Esophagus mucosa (tissue), 1 donor: ENCODE data around the gene DCAF5. TPM values are rescaled to one million over a fixed set of nuclear protein-coding genes. Genes with fewer than 3 reads are reported as not detected.
"Not testable (repeated sequence)": the region's sequence is repeated elsewhere in the genome, so short reads cannot be mapped to it uniquely, and the experiment has no call there.

ENCODE experiments used
- ATAC-seq: fragments of 200-7000 bp; cut with Tn5 transposase; one replicate; pipeline ENCODE4 v1.9.1; 2020
- total RNA-seq: library from RNA; stranded (reverse); gene quantifications from one replicate; pipeline ENCODE4 v1.2.4, GENCODE V29; 2023
- donor health status: DM: yes; HTN: yes; CAD: no.

The DCAF5 gene, protein sequence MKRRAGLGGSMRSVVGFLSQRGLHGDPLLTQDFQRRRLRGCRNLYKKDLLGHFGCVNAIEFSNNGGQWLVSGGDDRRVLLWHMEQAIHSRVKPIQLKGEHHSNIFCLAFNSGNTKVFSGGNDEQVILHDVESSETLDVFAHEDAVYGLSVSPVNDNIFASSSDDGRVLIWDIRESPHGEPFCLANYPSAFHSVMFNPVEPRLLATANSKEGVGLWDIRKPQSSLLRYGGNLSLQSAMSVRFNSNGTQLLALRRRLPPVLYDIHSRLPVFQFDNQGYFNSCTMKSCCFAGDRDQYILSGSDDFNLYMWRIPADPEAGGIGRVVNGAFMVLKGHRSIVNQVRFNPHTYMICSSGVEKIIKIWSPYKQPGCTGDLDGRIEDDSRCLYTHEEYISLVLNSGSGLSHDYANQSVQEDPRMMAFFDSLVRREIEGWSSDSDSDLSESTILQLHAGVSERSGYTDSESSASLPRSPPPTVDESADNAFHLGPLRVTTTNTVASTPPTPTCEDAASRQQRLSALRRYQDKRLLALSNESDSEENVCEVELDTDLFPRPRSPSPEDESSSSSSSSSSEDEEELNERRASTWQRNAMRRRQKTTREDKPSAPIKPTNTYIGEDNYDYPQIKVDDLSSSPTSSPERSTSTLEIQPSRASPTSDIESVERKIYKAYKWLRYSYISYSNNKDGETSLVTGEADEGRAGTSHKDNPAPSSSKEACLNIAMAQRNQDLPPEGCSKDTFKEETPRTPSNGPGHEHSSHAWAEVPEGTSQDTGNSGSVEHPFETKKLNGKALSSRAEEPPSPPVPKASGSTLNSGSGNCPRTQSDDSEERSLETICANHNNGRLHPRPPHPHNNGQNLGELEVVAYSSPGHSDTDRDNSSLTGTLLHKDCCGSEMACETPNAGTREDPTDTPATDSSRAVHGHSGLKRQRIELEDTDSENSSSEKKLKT
- total RNA-seq, result 28.1 TPM

DNA sequence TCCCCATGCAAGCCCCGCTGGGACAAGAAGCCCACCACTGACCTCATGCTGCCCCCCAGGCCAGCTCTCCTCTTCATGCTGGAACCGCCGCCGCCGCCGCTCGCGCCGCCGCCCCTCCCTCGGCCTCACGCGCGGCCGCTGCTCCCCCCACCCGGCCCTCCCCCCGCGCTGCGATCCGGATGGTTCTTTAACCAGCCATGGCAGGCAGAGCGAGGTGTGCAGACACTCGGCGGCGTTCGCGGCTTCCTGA, at the start of gene DCAF5:
TSS of gene DCAF5 (minus strand) at position 218 of the 250 bp plus-strand sequence. CDS start at position 77, 141 bp downstream.
- peak; percentile 95 for ATAC-seq

DNA sequence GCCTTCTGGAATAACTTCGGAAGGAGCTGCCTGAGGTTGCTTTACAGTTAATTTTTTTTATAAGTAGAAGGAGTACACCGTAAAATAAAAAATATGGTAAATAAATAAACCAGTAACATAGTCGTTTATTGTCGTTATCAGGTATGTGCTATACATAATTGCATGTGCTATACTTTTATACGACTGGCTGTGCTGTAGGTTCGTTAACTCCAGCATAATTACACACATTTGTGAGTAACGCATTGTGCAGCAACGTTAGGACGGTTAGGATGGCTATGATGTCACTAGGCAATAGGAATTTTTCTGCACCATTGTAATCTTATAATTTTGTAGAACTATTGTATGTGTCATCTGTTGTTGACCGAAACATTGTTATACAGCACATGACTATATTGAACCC, 46.9 kb upstream of the DCAF5 start:
- no peak for ATAC-seq

DNA sequence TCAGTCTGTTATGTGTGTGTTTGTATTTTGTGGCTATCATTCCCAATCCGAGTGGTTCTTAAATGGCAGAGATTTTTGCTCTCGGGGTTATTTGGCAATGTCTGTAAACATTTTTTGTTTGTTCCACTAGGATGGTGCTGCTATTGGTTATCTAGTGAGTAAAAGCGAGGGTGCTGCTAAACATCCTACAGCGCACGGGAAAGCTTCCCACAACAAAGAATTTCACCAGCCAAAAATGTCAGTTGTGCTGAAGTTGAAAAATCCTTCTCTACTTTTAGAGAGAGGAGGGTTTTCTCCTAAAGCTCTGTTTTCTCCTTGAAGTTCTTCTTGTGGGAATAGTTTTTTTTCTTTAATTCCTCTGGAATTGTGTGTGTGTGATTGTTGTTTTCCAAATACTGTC, 40.8 kb upstream of the DCAF5 start:
- ATAC-seq, result no peak

DNA sequence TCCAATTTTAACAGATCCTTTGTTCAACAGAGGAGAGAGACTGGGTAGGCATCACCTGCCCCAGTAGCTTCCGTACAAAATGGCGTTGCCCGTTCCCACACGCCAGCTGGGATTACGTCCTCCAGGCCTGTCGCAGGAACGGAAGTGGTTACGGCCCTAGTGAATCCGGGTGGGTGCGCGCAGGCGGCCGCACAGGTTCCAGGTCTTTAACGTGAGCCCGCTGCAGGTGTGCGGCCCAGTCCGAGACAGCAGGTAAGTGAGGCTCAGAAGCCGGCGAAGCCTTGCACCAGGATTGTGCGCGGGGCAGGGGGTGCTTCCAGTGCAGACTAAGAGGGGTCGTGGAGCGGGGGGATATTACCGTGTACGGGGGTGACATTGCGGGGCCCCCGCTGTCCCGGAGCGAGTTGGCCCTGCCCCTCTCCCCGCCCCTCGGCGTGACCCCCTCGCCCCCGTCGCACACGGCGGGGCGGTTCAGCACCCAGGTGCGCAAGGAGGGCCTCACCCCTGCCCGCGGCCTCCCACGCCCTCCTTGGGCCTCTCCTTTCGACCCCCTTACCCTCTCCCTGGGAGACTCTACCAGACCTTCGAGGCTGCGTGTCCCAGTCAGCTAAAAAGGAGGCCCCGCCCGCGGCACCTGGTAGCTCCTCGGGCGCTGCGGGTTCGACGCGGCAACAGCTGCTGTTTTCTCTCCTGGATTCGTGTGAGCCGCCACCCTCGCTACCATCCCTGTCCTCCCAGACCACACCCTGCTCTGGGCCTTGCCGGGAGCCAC, 38.6 kb upstream of the DCAF5 start, which contains the start of gene EXD2:
TSS of gene EXD2 (plus strand) at position 159 of the 772 bp plus-strand sequence. CDS start 17,973 bp downstream, outside the sequence.
- ATAC-seq, result peak; percentile 97

DNA sequence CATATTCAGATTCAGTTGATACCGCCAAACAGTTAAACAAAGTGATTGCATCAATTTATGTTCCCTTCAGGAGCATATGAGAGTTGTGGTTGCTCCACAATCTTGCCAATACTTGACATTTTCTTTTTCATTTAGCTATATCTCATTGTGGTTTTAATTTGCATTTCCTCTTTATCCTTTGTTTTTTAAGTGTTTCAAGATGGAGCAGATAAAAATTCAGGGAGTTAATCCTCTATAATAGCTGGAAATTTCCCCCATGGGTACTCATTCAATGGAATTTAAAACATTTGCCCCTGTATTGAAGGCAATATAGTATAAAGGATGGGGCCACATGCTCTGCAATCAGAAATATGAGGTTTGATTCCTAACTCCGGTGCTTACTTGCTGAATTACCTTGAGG, 37.3 kb upstream of the DCAF5 start:
- no peak for ATAC-seq

DNA sequence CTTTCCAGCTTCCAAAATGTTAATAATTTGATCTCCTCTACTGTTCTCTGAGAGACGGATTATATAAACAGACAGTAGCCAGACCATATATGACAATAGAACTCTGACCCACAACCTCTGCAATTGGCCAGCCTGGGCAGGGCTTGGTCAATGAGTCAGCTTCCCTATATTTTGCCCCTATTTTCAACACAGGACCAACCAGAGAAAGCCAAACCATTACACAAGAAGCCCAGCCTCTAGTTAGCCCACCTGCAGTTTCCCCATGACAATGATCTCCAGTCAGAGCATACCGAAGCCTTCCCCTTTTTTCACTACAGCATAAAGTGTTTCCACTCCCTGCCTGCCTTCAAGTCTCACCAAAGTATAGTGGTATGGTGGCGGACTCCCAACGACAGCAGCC, 30.8 kb upstream of the DCAF5 start:
- ATAC-seq, result no peak

DNA sequence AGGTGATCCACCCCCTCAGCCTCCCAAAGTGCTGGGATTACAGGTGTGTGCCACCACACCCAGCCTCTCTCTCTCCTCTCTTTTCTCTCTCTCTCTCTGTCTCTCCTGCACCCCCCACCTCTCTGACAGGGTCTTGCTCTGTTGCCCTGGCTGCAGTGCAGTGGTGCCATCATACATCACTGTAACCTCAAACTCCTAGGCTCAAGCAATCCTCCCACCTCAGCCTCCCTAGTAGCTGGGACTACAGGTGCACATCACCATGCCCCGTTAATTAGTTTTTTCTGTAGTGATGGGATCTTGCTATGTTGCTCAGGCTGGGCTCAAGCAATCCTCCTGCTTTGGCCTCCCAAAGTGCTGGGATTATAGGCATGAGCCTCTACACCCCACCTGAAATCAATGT, 29.7 kb upstream of the DCAF5 start:
- ATAC-seq, result not testable (repeated sequence)

DNA sequence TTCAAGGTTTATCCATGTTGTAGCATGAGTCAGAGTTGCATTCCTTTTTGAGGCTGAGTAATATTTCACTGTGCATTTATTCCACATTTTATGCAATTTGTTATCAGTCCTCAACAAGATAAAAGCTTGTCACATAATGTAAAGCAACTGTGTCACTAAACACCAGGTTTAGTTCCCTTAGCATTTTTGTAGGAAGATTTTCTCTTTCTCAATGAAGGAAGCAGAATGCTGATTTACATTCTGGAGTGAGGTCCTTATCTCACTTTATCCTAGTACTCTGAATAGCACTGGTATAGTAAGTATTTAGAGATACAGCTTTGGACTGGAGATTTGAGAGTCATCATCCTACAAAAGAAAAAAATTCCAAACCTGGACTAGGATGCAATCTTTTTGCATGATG, 28.6 kb upstream of the DCAF5 start:
- ATAC-seq, result no peak

DNA sequence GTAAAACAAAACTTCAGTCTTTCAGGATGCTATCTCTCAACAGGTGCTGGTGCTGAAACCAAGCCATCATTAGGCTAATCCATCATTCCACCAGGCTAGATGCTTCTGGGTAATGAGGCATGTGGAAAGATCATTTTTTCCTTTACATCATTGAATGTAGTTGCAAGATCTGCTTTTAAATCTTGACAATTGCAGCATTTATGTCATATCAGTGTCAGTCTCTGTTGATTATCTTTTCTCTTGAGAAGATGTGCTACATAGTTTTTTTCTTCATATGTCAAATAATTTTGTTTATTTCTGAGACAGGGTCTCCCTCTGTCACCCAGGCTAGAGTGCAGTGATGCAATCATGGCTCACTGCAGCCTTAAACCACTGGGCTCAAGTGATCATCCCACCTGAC, 22.2 kb upstream of the DCAF5 start:
- ATAC-seq, result no peak

DNA sequence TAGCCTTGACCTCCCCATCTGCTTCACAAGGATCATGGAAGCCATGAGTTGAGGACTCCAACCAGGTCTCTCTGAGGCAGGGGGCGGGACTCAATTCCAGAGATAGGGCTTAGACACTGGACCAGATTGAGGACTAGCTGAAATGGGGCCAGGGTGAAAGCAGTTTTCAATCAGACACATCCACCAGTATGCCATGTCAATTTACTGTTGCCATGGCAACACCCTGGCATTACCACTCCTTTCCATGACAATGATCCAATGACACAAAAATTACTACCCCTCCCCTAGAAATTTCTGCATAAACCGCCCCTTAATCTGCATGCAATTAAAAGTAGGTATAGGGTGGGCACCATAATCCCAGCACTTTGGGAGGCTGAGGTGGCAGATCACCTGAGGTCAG, 18.6 kb upstream of the DCAF5 start:
- ATAC-seq, result no peak

DNA sequence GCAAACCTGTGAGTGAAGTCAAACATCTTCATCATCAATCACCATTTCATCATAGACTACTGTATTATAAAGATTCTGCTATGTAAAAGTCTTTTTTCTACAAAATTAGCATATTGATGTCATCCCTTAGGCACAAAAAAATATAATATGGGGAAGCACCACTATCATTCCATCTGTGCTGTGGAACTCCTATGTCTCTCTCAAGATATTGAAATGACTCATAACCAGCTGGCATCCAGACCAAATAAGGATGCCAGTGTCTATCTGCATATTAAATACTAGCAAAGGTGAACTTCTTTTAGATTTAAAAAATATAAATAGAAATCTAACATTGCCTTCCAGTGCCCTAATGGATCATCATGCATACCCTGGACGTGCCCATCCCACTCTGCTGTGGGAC, 17.9 kb upstream of the DCAF5 start:
- no peak for ATAC-seq

DNA sequence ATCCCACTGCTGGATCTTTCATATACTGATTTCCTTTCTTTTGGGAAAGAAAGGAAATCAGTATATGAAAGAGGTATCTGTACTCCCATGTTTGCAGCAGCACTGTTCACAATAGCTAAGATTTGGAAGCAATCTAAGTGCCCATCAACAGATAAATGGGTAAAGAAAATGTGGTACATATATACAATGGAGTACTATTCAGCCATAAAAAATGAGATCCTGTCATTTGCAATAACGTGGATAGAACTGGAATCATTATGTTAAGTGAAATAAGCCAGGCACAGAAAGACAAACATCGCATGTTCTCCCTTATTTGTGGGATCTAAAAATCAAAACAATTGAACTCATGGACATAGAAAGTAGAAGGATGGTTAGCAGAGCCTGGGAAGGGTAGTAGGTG, 12.9 kb upstream of the DCAF5 start:
- not testable (repeated sequence) for ATAC-seq

DNA sequence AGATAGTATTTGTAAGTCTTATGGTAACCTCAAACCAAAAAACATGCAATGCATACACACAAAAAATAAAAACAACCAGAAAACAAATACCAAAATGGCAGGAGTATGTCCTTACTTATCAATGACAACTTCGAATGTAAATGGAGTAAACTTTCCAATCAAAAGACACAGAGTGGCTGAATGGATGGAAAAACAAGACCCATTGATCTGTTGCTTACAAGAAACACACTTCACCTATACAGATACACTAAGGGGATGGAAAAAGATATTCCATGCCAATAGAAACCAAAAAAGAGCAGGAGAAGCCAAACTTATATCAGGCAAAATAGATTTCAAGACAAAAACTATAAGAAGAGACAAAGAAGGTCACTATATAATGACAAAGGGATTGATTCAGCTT, 8.7 kb upstream of the DCAF5 start:
- no peak for ATAC-seq

DNA sequence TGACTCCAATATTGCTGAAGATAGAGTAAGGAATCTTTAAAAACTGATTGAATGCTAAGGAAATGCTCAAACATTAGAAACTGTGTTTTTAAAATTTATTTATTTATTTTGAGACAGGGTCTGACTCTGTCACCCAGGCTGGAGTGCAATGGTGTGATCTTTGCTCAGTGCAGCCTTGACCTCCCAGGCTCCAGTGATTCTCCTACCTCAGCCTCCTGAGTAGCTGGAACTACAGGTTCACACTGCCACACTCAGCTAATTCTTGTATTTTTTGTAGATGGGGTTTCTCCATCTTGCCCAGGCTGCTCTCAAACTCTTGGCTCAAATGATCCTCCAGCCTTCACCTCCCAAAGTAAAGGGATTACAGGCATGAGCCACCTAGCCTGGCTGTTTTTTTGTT, 3.3 kb upstream of the DCAF5 start:
- ATAC-seq, result no peak

DNA sequence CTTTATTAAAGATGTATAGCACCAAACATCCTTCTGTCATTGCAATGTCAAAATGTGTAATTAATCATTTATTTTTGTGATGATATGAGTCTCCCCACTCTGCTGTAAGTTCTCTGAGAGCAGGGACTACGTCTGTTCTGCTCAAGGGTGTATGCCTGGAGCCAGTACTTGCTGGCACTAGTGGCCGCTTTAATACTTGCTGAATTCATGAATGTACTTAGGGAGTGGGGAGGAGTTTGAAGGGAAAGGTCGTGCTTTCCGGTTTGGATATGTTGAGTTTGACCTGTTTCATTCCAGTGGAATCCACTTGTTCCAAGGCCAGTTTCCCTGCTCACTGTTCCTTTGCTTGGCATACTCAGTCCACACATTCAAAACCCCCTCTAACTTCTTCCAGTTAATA, 1.9 kb upstream of the DCAF5 start:
- ATAC-seq, result no peak

DNA sequence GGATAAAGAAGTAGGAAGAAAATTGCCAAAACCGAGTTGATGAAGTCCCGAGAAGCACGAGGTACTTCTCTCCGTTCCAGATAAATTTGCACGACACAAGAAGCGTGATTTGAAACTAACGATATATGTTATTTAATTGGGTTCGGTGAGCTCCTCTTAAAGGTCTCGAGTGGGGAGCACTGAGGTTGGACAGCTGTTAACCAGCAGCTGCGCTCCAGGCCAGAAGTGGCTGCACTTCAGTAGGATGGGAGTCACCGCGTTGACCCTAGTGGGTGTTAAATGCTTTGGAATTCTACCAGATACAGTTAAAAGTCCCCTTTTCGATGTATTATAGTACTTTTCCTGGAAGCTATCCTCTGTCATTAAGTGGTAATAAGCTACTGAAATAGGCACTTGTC, 953 bp upstream of the DCAF5 start:
- no peak for ATAC-seq

DNA sequence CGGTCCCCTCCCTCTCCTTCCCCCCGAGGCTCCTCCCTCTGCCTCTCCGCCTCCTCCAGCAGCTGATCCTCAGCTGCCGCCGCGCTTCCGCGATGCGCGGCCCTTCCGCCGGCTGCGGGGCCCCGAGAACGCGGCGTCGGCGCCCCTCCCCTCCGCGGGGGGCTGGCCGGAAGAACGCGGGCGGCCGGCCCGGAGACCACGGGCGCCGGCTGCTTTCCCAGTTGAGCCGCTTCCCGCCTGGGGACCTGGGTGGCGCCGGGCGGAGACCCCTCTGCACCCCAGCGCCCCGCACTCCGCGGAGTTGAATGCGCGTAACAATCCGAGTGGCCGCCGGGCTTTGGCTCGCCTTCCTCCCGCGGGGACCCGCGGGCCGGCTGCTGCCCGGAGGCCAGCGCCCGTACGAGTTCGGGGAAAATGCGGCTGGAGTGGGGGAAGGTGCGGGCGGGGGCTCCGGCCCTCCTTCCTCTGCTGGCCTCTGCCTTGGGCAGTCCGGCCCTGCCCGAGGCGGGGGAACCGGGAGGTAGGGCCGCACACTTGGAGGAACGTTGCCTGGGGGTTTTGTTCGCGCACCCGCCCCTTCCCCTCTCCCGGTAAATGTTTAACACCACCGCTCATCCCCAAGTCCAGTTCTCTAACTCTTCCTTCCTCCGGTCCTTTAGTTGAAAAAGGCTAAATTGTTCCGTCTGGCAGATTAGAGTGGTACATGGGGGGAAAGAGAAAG, 393 bp upstream of the DCAF5 start:
- ATAC-seq, result peak; percentile 18

DNA sequence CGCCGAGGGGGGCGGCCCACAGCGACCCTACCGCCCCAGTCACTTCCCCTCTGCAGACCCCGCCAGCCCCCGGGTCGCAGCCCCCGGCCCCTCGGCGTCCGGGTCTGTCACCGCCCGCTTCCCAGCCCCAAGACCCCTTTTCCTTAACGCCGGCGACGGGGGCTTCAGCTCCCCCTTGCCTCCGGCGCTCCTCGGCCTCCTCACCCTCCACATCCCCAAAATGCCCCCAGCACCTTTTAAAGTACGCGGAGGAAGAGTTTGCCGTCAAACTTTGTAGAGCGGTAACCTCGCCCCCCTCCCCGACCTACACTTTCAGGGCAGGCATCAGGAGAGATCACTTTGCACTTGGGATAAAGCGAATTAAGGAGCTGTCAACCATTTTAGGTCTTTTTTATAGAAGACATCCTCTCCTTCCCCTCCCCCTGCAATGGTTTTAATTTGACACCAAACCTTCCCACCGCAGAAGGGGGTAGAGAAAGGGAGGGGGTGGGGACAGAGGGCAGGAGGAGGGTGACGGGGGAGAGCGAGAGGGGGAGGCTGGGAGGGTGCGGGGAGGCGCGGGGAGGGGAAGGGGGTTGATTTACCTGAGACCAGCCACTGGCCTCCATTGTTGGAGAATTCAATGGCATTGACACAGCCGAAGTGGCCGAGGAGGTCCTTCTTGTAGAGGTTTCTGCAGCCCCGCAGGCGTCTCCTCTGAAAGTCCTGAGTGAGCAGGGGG, 578 bp downstream of the DCAF5 start:
- peak; percentile 24 for ATAC-seq

DNA sequence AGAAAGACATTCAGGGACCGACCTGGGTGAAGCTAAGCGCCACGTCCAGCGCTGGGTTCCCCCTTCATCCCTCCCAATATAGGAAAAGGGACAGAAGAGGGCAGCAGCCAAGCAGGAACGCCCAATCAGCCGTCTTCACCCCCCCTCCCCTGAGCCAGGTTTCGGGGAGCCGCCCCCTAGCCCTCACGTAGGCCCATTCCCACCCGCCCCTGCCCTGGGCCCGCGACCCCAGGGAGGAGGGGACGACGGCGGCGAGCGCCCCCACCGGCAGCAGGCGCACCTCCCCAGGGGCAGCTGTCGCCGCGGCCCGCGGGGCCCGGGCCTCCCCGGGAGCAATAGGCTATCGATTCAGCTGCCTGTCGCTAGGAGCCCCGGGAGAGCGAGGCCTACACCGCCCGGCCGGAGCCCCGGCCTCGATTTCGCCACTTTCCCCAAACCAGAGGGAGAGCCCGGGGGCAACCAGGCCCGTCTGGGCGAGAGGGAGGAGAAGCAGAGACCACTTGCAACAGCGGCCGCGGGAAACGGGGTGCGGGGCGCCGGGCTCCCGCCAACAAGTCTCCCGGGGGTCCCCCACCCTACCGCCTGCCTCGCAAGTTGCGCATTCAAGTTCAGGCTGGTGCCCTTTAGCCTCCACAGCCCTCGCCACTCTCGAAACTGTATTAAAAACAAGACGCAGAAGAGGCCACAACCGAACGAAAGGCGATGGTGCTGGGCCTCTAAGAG, 1.3 kb downstream of the DCAF5 start:
- ATAC-seq, result peak; percentile 71

DNA sequence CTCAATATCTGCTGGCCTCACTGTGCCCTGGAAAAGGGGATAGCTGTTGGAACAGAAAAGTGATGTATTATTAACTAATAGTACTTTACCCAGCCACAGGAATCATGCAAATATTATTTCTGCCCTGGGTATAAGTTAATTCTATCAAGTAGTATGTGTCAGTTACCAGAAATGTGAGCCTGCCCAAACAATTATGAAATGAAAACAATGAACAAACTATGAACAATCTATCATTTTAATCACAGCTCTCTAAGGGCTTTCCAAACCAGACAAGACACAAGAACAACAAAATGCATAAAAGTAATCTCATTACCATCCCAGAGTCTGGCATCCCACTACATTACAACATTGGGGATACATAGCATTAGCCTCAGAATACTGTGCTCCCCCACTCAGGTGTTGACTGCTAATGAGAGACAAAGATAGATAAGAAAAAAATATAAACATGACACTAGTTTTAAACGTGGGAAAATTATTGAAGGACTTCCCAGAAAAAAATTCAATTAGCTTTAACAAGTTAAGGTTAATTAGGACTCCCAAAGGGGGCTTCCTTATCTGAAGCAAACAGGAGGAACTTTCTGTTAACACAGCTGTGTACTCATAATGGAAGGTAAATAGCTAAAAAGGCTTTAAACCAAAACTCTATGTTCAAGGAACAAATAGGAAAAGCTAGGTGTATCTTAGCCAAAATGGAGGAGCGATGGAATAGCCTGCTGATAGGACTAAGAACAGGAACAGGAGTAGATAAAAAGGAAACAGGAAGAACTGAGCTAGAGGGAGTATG, 3.3 kb downstream of the DCAF5 start:
- ATAC-seq, result no peak
